Lung (tissue), 12 donors: ENCODE results near the gene GGCX. TPM values are rescaled to one million over a fixed set of nuclear protein-coding genes. Genes with fewer than 3 reads are reported as not detected.

Experiments
- ATAC-seq: fragments of 200-7000 bp; cut with Tn5 transposase; one replicate; pipeline ENCODE4 v1.9.1; 2020; ENCODE audit warnings: moderate number of reproducible peaks; ENCODE audit not compliant: insufficient read depth, low FRiP score
- DNase-seq, 3 donors: peaks; one replicate each; pipeline ENCODE4 v3.0.0-alpha.2; 2013 to 2017
- H3K27ac ChIP-seq, 2 donors: one replicate each; pipeline ENCODE4 v1.5.1; 2013; ENCODE audit warnings: mild to moderate bottlenecking in 2 of 2, moderate library complexity in 2 of 2, control low read depth in 1 of 2, inconsistent platforms in 1 of 2, low read depth in 1 of 2, low read length in 1 of 2
- H3K27me3 ChIP-seq, 3 donors: one replicate each; pipeline ENCODE4 v1.5.1; 2013; ENCODE audit warnings: low read length in 2 of 3; ENCODE audit not compliant: control insufficient read depth in 3 of 3, insufficient read depth in 3 of 3
- H3K36me3 ChIP-seq, 4 donors: one replicate each; pipeline ENCODE4 v1.5.1; 2013; ENCODE audit warnings: low read length in 4 of 4, mild to moderate bottlenecking in 1 of 4, moderate library complexity in 1 of 4; ENCODE audit not compliant: control insufficient read depth in 4 of 4, insufficient read depth in 4 of 4
- H3K4me1 ChIP-seq, 5 donors: one replicate each; pipeline ENCODE4 v1.5.1; 2013; ENCODE audit warnings: low read length in 5 of 5, mild to moderate bottlenecking in 2 of 5, moderate library complexity in 1 of 5; ENCODE audit not compliant: control insufficient read depth in 5 of 5, insufficient read depth in 5 of 5
- H3K4me3 ChIP-seq: one replicate; pipeline ENCODE4 v1.5.1; 2013; ENCODE audit warnings: mild to moderate bottlenecking, control low read depth, moderate library complexity
- H3K9ac ChIP-seq, 2 donors: one replicate each; pipeline ENCODE4 v1.5.1; 2013; ENCODE audit warnings: low read length in 2 of 2, control low read depth in 1 of 2; ENCODE audit not compliant: insufficient read depth in 1 of 2
- H3K9me3 ChIP-seq, 4 donors: one replicate each; pipeline ENCODE4 v1.5.1; 2013; ENCODE audit warnings: low read length in 3 of 4, mild to moderate bottlenecking in 1 of 4, moderate library complexity in 1 of 4; ENCODE audit not compliant: control insufficient read depth in 4 of 4, insufficient read depth in 3 of 4
- CTCF ChIP-seq: IDR thresholded peaks from 2 replicates; pipeline ENCODE4 v1.5.1; 2012; ENCODE audit warnings: mild to moderate bottlenecking; ENCODE audit errors: control extremely low read depth, extremely low read depth
- WGBS, 2 donors: extraction: QIAGEN DNeasy Blood & Tissue Kit; methylation state at CpG; one replicate each; pipeline ENCODE4 v1.1.7; 2013; 5-methylcytosine and 5-hydroxymethylcytosine counted together
- polyA plus RNA-seq, 2 donors: library from polyadenylated mRNA; stranded (reverse); fragments of 200-250 nt; gene quantifications; one replicate each; pipeline ENCODE4 v1.2.1, GENCODE V29; 2013
- total RNA-seq, 2 donors: library from RNA; depleted of rRNA in 1 of 2; stranded (reverse); fragments of >200 nt in 1 of 2; gene quantifications; one replicate each; pipeline ENCODE4 v1.2.1, GENCODE V29; 2014 to 2021
- donor health status: control.
- donor health status: control.
- donor health status: Bipolar disorder and iron deficiency.
- donor health status: healthy.
- donor health status: DM: yes; HTN: yes; CAD: no.

GGCX gene
- total and polyA plus RNA-seq, 4 donors = 21.8 to 69.2 (median 44.8) TPM

- no peaks in the 10 kb centered on the region for H3K27me3 ChIP-seq
- no peaks in the 10 kb centered on the region for H3K36me3 ChIP-seq
- no peaks in the 10 kb centered on the region for H3K9me3 ChIP-seq
- no peak overlapping the region for H3K9ac ChIP-seq
- ATAC-seq (no peak), DNase-seq (peak in 2 of 3 donors; percentile 59 to 68)
- TF ChIP-seq CTCF = no peak
- no peak overlapping the region for H3K27ac ChIP-seq
- H3K4me1 ChIP-seq = peaks cover 0 to 11% (median 6%) of the 10 kb centered on the region in 5 donors
- no peak overlapping the region for H3K4me3 ChIP-seq
- 79 to 85% methylated on average over 7 of the region's 7 CpGs for WGBS, 2 donors
These were observed 54.5 kb downstream of the GGCX start for GRCh38 chr2:85506768-85507181.

- Histone ChIP-seq H3K36me3 (no peaks in the 10 kb centered on the region), H3K9me3 (no peaks in the 10 kb centered on the region), H3K27me3 (no peaks in the 10 kb centered on the region), H3K4me1 (peaks cover 0 to 11% (median 4%) of the 10 kb centered on the region in 5 donors), H3K27ac (no peak overlapping the region), H3K9ac (no peak overlapping the region), H3K4me3 (no peak overlapping the region)
- 87 to 90% methylated on average over 10 of the region's 10 CpGs for WGBS, 2 donors
- no peak for TF ChIP-seq CTCF
- no peak for ATAC-seq
- no peak for DNase-seq
These were observed 55.6 kb downstream of the GGCX start for GRCh38 chr2:85505551-85506238.

GRCh38 chr2:85504778-85505261, 56.5 kb downstream of the GGCX start:
- peak in 2 of 3 donors; percentile 11 to 50 for DNase-seq
- H3K27ac ChIP-seq = peak overlapping the region in 1 of 2 donors; percentile 60

More at GRCh38 chr2:85504778-85505261, 56.5 kb downstream of the GGCX start:
- Histone ChIP-seq H3K9me3 (no peaks in the 10 kb centered on the region), H3K36me3 (no peaks in the 10 kb centered on the region), H3K4me3 (no peak overlapping the region), H3K4me1 (peaks cover 0 to 11% (median 4%) of the 10 kb centered on the region in 5 donors), H3K27me3 (no peaks in the 10 kb centered on the region), H3K9ac (no peak overlapping the region)
- peak; percentile 39 for ATAC-seq
- WGBS, 2 donors = 38 to 41% methylated on average over 3 of the region's 3 CpGs
- no peak for TF ChIP-seq CTCF
